Tibial artery (tissue), 4 donors: ENCODE data around the gene MYRIP.

Experiments
- DNase-seq, 2 donors: peaks; one replicate each; pipeline ENCODE4 v3.0.0-alpha.2; 2019
- H3K27ac ChIP-seq, 2 donors: fragments of 200-600 bp; sonication (generic) in 1 of 2; 1 replicate in 1 of 2; 2 replicates in 1 of 2; pipeline ENCODE4 v1.5.1; 2018 to 2019; ENCODE audit warnings: mild to moderate bottlenecking in 1 of 2
- H3K27me3 ChIP-seq, 2 donors: fragments of 200-600 bp; sonication (generic) in 1 of 2; one replicate each; pipeline versions ENCODE4 v1.5.1 to v1.6.0; 2016 to 2019
- H3K36me3 ChIP-seq, 3 donors: fragments of 200-600 bp; sonication (generic) in 2 of 3; one replicate each; pipeline ENCODE4 v1.5.1; 2016 to 2019; ENCODE audit warnings: mild to moderate bottlenecking in 2 of 3
- H3K4me1 ChIP-seq, 4 donors: fragments of 200-600 bp; sonication (generic) in 2 of 4; 1 replicate in 3 of 4; 2 replicates in 1 of 4; pipeline ENCODE4 v1.5.1; 2016 to 2019
- H3K4me3 ChIP-seq, 2 donors: fragments of 200-600 bp; sonication (generic) in 1 of 2; 1 replicate in 1 of 2; 2 replicates in 1 of 2; pipeline ENCODE4 v1.5.1; 2018 to 2019; ENCODE audit warnings: mild to moderate bottlenecking in 2 of 2
- H3K9me3 ChIP-seq, 3 donors: fragments of 200-600 bp; sonication (generic) in 1 of 3; one replicate each; pipeline ENCODE4 v1.5.1; 2016 to 2019
- intact Hi-C: fragments of 100-400 bp; cut with DNase I; formaldehyde crosslinking; loops from one replicate; pipeline ENCODE4 v1.15.0; 2023; ENCODE audit warnings: low total_unique reads
- TF ChIP-seq, protein P1 (sequence below), 2 experiments: fragments of 200-600 bp in 1 of 2; fragments of 450-650 bp in 1 of 2; IDR thresholded peaks; one replicate each; pipeline ENCODE4 v1.5.1; 2017 to 2019; ENCODE audit warnings: antibody characterized with exemption in 2 of 2, mild to moderate bottlenecking in 1 of 2, moderate library complexity in 1 of 2

Gene MYRIP

DNA sequence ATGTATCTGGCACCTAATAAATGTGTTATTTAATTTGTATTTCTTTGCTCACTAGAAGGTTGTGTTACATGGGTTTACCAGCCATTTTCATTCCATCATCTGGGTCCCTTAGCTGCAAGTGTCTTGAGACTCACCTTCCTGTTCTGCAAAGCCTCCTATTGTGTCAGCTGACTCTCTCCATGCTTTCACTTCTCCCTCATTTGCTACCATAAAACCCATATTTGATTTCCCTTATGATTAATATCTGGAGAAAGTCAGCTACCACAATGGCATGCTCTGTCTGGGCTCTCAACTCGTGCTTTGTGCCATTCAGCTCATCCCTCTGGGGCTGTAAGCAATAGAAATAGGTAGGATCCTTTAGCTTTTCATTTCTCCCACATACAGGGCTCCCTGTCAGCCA lies 420.6 kb downstream of the MYRIP start:
- no peak overlapping the region for H3K4me3 ChIP-seq
- TF ChIP-seq, protein P1, sequence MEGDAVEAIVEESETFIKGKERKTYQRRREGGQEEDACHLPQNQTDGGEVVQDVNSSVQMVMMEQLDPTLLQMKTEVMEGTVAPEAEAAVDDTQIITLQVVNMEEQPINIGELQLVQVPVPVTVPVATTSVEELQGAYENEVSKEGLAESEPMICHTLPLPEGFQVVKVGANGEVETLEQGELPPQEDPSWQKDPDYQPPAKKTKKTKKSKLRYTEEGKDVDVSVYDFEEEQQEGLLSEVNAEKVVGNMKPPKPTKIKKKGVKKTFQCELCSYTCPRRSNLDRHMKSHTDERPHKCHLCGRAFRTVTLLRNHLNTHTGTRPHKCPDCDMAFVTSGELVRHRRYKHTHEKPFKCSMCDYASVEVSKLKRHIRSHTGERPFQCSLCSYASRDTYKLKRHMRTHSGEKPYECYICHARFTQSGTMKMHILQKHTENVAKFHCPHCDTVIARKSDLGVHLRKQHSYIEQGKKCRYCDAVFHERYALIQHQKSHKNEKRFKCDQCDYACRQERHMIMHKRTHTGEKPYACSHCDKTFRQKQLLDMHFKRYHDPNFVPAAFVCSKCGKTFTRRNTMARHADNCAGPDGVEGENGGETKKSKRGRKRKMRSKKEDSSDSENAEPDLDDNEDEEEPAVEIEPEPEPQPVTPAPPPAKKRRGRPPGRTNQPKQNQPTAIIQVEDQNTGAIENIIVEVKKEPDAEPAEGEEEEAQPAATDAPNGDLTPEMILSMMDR (IDR thresholded peaks at IDR 0.05), result no peak
- no peak overlapping the region for H3K27ac ChIP-seq
- no peaks in the 10 kb centered on the region for H3K9me3 ChIP-seq
- no peak for DNase-seq
- intact Hi-C loops, result no loop called here
- H3K36me3 ChIP-seq, result no peaks in the 10 kb centered on the region
- no peaks in the 10 kb centered on the region for H3K27me3 ChIP-seq
- H3K4me1 ChIP-seq, result no peaks in the 10 kb centered on the region

- no peak for DNase-seq
- no peaks in the 10 kb centered on the region for H3K27me3 ChIP-seq
- H3K27ac ChIP-seq, result no peak overlapping the region
- no peaks in the 10 kb centered on the region for H3K36me3 ChIP-seq
- no peak overlapping the region for H3K4me3 ChIP-seq
- TF ChIP-seq, protein P1 (IDR thresholded peaks at IDR 0.05), result no peak
- intact Hi-C loops, result no loop called here
- no peaks in the 10 kb centered on the region for H3K4me1 ChIP-seq
- H3K9me3 ChIP-seq, result no peaks in the 10 kb centered on the region
These were observed 421.0 kb downstream of the MYRIP start for GRCh38 chr3:40230382-40230781.

DNA sequence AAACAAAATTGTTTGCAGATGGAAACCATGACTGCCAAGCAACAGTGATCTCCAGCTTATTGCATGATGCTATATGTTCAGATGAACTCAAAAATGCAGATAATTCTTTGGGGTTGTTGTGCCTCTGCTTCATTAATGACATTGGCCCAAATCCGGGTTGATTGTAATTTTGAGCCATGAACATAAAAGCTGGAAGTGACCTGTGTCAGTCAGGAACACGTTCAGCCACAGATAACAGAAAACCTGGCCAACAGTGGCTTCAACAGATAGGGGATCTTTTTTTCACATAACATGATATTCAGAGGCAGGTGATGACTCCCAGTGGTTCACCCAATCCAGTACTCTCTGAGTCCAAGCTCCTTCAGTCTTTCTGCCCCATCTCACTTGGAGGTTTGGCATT lies 423.2 kb downstream of the MYRIP start:
- DNase-seq, result no peak
- Histone ChIP-seq H3K36me3 (no peaks in the 10 kb centered on the region), H3K27ac (no peak overlapping the region), H3K4me1 (no peaks in the 10 kb centered on the region), H3K27me3 (no peaks in the 10 kb centered on the region), H3K4me3 (no peak overlapping the region), H3K9me3 (no peaks in the 10 kb centered on the region)
- intact Hi-C loops, result no loop called here
- TF ChIP-seq, protein P1 (IDR thresholded peaks at IDR 0.05), result no peak

DNA sequence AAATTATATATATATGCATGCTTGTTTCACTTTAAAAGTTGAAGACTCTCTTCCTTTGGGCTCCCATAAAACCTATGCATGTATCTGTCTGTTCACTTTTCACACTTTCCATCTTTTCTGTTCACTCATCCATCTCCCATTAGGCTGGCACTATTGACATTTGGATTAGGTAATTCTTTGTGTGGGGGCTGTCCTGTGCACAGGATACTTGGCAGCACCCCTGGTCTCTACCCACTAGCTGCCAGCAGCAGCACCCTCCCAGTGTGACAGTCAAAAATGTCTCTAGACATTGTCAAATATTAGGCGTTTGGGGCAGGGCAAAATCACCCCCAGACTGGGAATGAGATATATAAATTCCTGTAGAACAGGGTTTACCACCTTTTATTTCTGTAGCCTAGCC lies 427.8 kb downstream of the MYRIP start:
- Histone ChIP-seq H3K36me3 (no peaks in the 10 kb centered on the region), H3K9me3 (no peaks in the 10 kb centered on the region), H3K4me3 (no peak overlapping the region), H3K27ac (no peak overlapping the region), H3K4me1 (no peaks in the 10 kb centered on the region), H3K27me3 (no peaks in the 10 kb centered on the region)
- intact Hi-C loops, result no loop called here
- DNase-seq, result no peak
- TF ChIP-seq, protein P1 (IDR thresholded peaks at IDR 0.05), result no peak

- H3K36me3 ChIP-seq, result no peaks in the 10 kb centered on the region
- H3K27me3 ChIP-seq, result no peaks in the 10 kb centered on the region
- intact Hi-C loops, result no loop called here
- H3K4me1 ChIP-seq, result no peaks in the 10 kb centered on the region
- no peak for DNase-seq
- H3K9me3 ChIP-seq, result no peaks in the 10 kb centered on the region
- TF ChIP-seq, protein P1 (IDR thresholded peaks at IDR 0.05), result no peak
- no peak overlapping the region for H3K4me3 ChIP-seq
- no peak overlapping the region for H3K27ac ChIP-seq
These were observed 428.6 kb downstream of the MYRIP start for GRCh38 chr3:40237889-40238571.

- H3K27me3 ChIP-seq, result no peaks in the 10 kb centered on the region
- TF ChIP-seq, protein P1 (IDR thresholded peaks at IDR 0.05), result no peak
- no peaks in the 10 kb centered on the region for H3K9me3 ChIP-seq
- DNase-seq, result no peak
- intact Hi-C loops, result no loop called here
- no peak overlapping the region for H3K27ac ChIP-seq
- no peak overlapping the region for H3K4me3 ChIP-seq
- peaks cover 0 to 5% (median 0%) of the 10 kb centered on the region in 3 donors for H3K36me3 ChIP-seq
- no peaks in the 10 kb centered on the region for H3K4me1 ChIP-seq
These were observed 431.5 kb downstream of the MYRIP start for GRCh38 chr3:40240921-40241320.
